Kidney glomerular epithelial cell (primary cell): ENCODE measurements around the gene CEBPE.
A peak's percentile ranks its signal among the peaks of the same experiment; 100 is the strongest.
"Not testable (repeated sequence)": the region's sequence is repeated elsewhere in the genome, so short reads cannot be mapped to it uniquely, and the experiment has no call there.

Experiments
- DNase-seq: peaks from one replicate; lab custom pipeline; 2025; lab: John Stamatoyannopoulos, UW

The CEBPE gene

DNA sequence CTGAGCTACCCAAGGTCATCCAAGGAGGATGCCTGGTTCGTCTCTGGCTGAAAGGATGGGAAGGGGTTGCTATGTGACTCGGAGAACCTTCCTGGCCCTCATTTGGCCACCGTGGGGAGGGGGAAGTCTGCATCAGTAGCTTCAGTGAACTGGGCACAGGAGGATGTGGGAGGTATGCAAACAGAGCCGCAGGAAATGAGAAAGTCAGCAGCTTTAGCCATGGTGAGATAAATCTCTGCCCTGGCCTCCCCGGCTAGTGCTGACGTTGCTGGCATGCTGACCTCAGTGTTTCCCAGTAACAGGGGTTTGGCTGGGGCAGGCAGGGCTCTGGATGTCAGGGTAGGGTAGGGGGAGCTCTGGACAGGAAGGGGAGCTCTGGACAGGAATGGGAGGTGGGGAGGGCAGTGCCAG is 2.3 kb upstream of the CEBPE start:
- DNase-seq: peak; percentile 90

DNA sequence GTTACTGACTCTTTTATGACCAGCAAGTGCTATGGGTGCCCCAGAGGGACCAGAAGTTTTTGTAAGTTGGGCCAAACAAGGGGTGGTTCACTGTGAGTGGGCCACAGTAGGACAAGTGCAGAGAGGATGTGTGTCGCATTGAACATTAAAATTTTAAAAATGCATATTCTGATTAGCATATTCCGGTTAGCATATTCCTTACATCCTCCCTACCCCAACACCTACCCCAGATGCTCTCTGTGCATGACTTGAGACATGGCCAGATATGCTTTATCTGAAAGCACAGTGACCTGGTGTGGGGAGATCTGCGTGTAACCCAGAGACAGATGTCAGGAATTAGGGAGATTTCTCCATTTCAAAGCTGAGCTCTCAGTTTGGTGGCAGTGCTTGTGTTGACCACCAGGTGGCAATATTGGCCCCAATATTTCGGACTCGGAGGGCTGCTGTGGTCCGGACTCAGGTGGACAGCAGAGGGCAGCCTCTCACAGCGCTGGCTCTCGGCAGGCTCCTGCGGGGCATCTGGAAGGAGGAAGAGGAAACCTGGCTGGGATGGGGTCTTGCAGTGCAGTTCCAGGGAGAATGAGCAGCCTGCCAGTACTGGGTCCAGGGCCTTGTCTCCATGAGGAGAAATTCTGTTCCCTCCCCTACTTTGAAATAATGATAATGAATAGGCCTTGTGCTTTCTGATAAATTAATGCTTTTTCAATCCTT is 1.6 kb upstream of the CEBPE start:
- peak; percentile 73 for DNase-seq

DNA sequence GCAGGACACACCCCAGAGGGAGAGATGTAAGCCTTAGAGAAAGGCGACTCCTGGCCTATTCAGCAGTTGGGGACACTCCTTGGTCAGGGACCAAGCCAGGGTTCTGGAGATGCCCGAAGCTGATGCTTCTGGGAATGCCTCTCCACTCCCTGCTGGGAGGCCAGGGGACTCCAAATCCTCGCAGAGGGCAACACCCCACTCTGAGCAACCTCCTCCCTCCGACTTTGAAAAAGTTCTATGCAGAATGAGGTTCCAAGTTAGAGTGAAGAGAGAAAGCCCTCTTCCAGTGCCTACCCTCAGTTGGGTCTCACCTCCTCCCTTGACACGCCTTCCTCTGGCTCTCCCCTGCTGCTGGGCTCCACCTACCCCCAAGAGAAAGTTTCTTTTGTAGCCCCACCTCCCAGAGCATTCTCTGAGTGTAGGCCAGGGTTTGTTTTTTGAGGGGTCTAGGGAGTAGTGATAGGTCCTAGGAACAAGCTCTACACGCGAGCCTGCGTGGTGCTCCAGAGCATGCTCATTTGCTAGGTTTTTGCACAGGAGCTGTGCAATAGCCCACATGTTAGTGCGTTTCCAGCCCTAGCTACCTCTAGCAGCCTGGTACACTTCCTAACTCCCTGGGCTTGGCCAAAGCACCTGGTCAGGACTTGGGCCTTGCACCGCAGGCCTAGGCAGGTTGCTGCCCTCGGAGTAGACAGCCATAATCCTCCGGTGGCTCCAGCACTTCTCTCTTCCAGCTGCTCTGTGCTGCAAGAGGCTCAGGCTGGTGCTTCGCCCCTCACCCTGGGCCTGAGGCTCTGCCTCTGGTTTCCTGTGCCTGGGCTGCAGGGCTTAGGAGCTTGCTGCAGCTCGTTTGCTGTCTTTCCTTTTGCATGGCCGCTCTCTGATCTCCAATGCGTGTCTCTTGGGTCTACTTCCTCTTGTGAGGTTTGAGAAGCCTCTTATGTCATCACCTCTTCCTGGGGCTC is 590 bp upstream of the CEBPE start:
- no peak for DNase-seq

DNA sequence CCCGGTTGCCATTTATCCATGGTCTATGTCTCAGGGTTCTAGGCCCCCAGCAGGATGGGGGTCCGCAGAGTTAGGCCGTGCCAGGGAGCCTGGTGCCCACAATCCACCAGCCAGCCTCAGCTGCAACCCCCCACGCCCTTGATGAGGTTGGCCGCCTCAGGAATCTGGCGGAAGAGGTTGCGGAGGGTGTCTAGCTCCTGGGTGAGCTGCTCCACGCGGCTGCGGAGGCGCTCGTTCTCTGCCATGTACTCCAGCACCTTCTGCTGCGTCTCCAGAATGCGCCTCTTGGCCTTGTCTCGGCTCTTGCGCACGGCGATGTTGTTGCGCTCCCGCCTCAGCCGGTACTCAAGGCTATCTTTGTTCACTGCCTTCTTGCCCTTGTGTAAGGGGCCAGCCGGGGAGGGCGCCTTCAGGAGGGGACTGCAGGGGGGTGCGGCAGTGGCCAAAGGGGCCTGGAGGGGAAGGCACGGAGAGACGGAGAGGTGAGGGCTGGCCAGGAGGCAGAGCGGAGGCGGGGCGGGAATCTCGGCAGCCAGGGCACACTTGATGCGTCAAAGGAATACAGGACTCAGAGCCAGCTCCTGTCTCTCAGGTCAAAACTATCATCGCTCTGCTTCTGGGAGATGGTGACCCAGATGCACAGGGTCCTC is 1.6 kb downstream of the CEBPE start:
- DNase-seq: no peak

DNA sequence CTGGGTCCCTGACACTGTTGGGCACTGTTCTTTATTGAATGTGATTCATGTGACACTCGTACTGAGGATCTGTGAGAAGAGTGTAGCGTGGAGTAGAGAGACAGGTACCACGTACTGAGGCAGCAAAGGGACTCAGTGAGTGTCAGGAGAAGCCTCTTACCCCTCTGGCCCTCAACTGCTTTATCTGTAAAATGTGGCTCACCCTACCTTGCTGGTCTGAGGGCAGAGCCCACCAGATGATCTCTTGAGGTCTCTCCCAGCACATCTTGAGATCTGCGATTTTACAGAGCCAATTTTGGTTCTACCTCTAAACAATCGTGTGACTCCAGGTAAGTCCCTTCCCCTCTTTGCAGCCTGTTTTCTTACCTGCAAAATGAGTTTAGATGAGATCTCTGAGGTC is 3.1 kb downstream of the CEBPE start:
- no peak for DNase-seq

DNA sequence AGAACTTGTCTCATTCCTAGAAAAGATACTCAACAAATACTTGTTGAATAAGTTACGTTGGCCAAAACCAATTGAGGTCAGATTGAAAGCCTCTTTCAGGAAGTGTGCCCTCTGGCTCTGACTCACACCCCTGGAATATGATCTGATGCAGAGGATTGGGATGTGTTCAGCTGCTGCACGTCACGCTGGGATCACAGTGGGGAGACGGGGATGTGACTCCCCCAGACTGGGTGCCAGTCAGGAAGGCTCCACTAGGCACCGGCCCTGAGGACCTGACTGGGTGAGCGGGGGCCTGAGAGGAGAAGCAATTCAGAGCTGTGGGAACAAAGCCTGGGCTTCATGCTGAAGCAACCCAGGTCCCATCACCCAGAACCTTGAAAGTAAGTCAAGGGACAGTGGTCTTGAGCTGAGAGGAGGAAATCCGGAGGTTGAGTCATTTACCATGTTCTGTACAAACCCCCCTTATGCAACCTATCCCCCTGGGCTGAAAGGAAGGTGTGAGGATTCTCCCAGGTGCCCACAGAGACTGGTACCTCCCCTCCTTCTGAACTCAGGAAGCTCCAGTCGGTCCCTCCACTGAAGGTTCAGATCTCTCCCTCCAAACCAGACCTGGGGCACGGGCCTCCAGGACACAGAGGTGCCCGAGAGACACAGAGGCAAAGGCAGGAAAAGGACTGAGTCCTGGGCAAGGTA is 3.9 kb downstream of the CEBPE start:
- DNase-seq: peak; percentile 96

DNA sequence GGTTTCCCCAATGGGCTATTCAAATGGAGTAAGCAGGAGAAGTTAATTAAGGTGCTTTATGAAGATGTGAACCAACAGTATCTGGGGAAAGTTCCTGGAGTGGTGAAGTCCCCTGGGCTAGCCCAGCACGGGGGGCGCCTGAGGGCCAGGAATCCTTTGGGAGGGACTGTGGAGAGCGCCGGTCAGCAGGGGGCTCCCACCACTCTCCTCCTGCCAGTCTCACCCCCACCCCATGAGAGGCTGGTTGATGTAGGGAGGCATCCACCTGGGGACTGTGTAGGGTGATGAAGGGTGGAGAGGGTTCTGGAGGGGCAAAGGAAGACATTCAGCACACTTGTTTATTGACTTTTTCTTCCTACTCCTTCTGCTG is 4.4 kb downstream of the CEBPE start:
- no peak for DNase-seq

DNA sequence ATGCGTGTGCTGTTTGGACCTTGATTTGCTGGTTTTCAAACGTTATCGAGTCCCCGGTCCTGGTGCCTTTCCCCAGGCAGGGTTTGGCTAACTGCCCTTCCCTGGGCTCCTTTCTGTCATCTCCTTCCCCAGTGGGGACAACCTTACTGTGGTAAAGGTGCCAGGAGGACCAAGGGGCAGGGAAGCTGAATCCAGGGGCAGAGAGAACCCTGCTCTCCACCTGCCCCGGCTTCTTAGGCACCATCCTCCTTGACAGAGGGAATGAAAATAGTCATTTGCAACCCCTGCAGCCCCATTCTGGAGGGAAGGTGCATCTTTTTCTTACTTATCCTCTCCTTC is 5.0 kb downstream of the CEBPE start:
- no peak for DNase-seq

DNA sequence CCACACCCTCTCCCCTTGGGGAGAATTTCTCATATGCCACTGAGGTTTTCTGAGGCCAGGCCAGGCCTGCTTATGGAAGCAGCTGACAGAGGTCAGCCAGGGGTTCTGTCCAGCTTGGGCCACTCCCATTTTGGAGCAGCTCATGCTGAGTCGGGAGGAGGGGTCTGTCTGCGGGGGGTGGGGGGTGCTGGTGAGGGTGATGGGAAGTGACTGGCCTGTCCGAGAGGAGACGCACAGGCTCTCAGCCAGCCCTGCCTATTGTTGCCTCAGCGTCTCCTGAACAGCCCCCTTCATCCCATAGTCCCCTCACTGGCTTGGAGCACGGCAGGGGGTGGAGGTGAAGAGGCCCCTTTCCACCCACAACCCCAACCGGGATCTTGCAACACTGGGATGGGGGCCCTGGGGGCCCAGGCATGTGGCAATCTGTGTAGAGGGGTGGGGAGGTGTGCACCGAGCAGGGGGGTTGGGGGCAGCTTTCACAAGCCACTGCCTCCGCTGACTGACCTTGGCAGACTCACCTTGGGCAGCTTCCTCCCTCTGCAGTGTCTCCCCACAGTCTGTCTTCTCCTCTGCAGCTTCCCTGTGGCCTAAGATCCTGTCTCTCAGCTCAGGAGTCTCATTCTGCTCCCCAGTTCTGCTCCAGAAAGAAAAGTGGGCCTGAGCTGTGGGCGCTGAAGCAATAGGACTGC is 5.5 kb downstream of the CEBPE start:
- DNase-seq: no peak

DNA sequence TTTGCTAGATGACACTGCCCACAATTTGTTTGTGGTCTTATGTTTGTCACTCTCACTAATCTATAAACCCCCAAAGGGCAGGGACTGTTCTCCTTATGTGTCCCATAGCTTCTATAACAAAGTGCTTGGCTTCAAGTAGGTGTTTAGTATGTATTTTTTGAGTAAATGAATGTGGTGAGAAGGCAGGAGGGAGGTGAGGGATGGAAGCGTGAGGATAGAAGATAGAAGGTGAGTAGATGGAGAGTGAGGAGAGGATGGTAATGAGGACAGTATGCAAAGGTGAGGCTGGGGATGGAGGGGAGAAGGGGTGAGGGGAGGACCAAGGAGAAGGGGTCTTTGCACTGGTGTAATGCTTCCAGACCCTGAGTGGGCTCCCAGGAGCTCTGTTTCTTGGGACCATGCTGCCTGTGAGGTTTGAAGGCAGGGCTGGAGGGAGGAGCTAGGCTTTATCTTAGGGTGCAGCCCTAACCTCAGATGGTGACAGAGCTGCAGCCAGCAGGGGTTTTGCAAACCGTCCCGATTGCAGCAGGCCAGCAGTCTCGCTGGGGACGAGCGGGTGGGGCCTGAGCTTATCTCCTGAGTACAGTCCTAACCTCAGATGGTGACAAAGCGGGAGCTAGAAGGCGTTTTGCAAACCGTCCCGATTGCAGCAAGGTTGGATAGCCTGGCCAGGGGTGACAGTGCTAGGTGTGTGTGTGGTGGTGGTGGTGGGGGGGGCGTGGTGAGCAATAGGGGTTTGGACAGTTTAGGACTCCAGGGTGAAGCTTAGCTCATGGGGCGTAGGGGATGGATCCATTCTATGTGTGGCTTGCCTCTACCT is 6.5 kb downstream of the CEBPE start:
- DNase-seq: no peak

DNA sequence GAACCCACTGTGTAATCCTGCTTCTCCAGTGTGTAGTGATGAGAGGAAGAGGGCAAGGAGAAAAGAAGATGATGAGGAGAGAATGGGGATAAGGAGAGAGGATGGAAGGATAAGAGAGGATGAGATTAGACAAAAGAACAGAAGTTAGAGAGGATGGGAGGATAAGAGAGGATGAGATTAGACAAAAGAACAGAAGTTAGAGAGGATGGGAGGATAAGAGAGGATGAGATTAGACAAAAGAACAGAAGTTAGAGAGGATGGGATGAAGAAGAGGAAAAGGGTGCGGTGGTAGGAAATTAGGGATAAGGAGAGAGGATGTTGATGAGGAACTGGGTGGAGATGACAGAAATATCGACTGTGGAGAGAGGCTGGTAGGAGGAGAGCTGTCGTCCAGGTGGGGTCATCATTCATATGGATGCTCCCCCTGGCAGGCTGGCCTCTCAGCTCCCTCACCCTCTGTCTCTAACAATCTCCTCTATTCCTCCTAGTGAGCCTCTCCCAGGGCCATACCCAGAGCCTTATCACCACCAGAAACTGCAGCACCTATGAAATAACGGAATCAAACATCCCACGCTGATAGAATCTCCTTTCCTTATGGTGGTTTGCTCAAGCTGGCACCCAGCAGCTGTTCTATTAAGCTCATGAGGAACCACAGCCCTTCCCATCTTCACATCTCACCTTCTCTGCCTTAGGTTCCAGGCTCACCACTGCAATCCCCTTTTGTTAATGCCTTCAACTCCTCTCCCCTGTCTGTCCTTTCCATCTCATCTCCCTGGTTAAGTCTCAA is 8.3 kb downstream of the CEBPE start:
- DNase-seq: no peak

DNA sequence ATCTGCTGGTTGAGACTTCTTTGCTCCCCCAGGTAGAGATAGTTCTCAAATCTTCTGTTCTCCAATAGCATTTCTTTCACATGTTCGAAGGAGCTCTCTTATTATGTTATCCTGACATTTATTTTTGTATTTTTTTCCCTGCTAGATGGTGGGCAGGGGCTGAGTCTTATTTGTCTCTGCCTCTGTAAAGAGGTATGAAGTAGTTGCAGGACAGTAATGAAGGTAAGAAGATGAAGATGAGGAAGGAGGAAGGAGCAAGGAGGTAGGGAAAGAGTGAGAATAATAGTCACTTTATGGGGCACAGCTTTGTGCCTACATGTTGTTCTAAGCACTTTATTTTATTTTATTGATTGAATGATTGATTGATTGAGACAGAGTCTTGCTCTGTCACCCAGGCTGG is 9.3 kb downstream of the CEBPE start:
- no peak for DNase-seq

DNA sequence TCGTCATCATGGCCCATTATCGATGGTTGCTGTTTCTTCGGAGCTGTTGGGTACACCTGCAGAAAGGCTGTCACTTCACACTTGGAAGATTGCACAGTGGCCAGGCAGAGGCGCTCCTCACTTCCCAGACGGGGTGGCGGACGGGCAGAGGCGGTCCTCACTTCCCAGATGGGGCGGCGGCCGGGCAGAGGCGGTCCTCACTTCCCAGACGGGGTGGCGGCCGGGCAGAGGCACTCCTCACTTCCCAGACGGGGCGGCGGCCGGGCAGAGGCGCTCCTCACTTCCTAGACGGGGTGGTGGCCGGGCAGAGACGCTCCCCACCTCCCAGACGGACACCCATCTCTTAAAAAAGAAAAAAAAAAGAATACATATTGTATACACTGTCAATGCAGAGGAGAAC is 10.9 kb downstream of the CEBPE start:
- not testable (repeated sequence) for DNase-seq

DNA sequence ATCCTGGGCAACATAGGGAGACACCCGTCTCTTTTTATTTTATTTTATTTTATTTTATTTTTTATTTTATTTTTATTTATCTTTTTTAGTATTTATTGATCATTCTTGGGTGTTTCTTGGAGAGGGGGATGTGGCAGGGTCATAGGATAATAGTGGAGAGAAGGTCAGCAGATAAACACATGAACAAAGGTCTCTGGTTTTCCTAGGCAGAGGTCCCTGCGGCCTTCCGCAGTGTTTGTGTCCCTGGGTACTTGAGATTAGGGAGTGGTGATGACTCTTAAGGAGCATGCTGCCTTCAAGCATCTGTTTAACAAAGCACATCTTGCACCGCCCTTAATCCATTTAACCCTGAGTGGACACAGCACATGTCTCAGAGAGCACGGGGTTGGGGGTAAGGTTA is 11.4 kb downstream of the CEBPE start:
- DNase-seq: not testable (repeated sequence)

DNA sequence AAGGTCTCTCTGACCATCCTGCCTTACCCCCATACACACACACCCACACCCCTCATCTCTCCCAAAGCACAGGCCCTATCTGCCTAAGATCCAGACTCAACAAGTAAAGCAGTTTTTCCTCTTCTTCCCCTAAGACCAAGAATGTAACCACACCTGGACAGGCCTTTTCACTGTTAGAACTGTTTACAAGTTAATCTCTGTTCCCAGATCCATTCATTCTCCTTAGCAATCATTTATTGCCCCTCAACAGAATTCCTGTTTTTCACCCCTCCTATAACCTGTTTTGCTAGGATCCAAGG is 12.4 kb downstream of the CEBPE start:
- no peak for DNase-seq

DNA sequence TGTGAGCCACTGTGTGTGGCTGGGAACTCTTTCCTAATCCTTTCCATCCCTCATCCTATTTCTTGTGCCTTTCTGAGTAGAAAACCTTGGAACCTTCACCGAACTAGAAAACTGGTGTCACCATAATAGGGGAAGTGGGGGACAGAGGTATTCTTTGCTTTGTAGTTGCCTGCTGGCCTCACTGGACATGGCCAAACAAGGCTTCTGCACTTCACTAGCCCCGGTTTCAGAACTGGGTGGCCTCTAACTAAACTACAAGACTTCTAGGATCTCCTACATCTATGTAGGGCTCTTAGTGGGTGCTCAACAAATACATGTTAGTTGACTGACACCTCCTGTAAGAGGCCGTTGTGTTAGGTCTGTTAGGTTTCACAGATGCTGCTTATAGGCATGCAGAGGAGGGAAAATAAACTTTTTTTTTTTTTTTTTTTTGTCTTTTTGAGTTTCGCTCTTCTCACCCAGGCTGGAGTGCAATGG is 13.7 kb downstream of the CEBPE start:
- no peak for DNase-seq

DNA sequence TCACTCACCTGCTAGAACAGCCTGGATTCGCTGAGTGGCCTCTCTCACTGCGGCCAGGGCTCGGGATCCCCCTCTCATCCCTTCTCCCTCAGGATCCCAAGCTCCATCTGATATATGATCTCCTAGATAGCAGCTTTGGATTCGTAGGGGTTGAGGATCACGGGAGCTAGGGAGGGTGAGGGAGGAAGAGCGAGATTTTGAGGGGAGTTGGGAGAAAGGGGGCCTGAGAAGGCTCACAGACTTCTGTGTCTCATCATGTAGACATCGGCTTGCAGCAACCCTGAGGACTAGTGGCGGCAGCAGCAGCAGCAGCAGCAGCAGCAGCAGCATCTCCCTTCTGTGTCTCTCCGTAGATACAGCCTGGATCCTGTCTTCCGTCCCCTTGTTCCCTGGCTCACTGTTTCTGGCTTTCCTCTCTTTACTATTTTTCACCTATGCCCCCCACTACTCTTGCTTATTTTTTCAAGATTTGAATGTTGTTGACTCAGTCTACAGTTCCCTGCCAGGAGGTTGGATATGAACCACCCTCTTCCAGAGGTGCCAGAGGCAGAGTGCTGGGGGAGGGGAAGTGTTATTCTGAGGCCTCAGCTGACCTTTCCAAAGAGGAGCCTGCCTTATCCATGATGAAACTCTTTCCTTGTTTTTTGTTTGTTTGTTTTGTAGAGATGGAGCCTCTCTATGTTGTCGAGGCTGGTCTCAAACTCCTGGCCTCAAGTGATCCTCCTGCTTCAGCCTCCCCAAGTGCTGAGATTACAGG is 14.3 kb downstream of the CEBPE start, which contains the start of gene CIROP:
Gene CIROP (minus strand): TSS at position 399 of the 757 bp plus-strand sequence. CDS start 69 bp downstream, at position 330.
- no peak for DNase-seq

DNA sequence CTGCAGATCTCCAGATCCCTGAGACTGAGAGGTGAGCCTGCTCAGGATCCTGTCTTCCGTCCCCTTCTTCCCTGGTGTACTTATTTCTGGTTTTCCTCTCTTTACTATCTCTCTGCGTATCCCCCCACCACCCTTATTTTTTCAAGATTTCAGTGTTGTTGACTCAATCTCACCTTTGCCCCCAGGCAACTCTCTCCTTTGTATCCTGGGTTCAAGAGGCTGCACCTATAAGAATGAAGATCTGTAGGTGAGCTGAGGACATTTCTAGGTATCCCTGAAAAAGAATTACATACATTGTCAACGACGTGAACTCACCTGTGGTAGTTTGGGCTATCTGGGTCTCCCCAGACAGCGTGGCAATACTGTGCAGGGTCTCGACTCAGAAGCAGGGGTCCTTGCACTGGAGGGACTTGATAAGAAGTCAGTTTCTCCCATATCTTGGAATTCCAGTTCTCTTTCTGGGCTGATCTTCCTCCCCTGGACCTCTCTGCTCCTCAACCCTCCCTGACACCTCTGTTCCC is 14.9 kb downstream of the CEBPE start:
- DNase-seq: no peak

DNA sequence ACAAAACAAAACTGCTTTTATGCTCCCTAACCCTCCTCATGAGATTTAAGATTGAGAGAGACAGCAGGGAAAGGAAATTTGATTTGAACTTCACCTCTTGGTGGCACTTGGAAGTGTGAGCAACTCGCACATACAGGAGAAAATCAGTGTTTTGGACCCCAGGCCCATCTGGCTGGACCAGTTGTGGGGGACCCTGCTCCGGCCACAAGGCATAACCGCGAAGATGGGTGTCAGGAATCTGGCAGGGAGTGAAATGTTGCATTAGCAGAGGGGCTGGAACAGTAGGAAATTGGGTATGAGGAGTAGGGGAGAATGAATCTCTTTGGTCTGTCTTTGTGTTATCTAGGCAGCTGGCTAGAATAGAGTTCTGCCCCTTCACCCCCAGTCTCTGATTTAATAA is 15.5 kb downstream of the CEBPE start:
- DNase-seq: no peak
